HCT116 (cell line): ENCODE results near the gene CLEC16A.

ENCODE experiments used
- EZH2 ChIP-seq: fragments of 200-600 bp; sonication (generic); IDR thresholded peaks from 2 replicates; pipeline ENCODE4 v1.6.1; 2017; ENCODE audit warnings: antibody characterized with exemption, mixed run types
- RAD21 ChIP-seq: IDR thresholded peaks from 2 replicates; pipeline ENCODE4 v1.6.1; 2012; ENCODE audit warnings: low read depth, mild to moderate bottlenecking

GRCh38 chr16:11015076-11015475, 70.7 kb downstream of the CLEC16A start:
- TF ChIP-seq EZH2 = no peak
- TF ChIP-seq RAD21 = no peak
